Measurements from ENCODE around the gene INAFM2. TPM values are rescaled to one million over a fixed set of nuclear protein-coding genes. Genes with fewer than 3 reads are reported as not detected.

Gene INAFM2
- polyA plus RNA-seq, 1 donor from 2014 or later = 14.8 TPM

GRCh38 chr15:40369971-40370370, 46.5 kb downstream of the INAFM2 start:
- no peak overlapping the region for H3K4me3 ChIP-seq (ENCODE audit: low read length)
- H3K4me2 ChIP-seq (ENCODE audit: low read length) = no peak overlapping the region
- no peaks in the 10 kb centered on the region for H3K27me3 ChIP-seq (ENCODE audit: insufficient read depth, low read depth, low read length)
- no peak overlapping the region for H2AFZ ChIP-seq (ENCODE audit: low read depth, low read length)
- H3K79me2 ChIP-seq (replicated peaks; ENCODE audit: insufficient read depth, low read length) = no peaks in the 10 kb centered on the region
- no peaks in the 10 kb centered on the region for H3F3A ChIP-seq (ENCODE audit: insufficient read depth, low read length, poor library complexity, severe bottlenecking)
- peaks cover 6% of the 10 kb centered on the region for H3K36me3 ChIP-seq (ENCODE audit: insufficient read depth, low read length)
- no peak overlapping the region for H3K9ac ChIP-seq (ENCODE audit: low read length)
- no peak overlapping the region for H3K27ac ChIP-seq (ENCODE audit: low read length)
- H3K9me2 ChIP-seq (ENCODE audit: insufficient read depth, low read length) = no peaks in the 10 kb centered on the region
- H4K20me1 ChIP-seq (ENCODE audit: insufficient read depth) = no peaks in the 10 kb centered on the region
- TF ChIP-seq SMC3 (conservative IDR thresholded peaks at IDR 0.05; ENCODE audit: poor library complexity) (no peak), CTCF (IDR thresholded peaks at IDR 0.05; ENCODE audit: poor library complexity, severe bottlenecking) (no peak), TAF1 (IDR thresholded peaks at IDR 0.05; ENCODE audit: low read depth) (no peak), EP300 (conservative IDR thresholded peaks at IDR 0.05; ENCODE audit: poor library complexity, severe bottlenecking) (no peak), EZH2 (IDR thresholded peaks at IDR 0.05; ENCODE audit: borderline replicate concordance, insufficient read depth, low read length, poor library complexity, severe bottlenecking) (no peak), REST (IDR thresholded peaks at IDR 0.05; ENCODE audit: borderline replicate concordance) (no peak), POLR2AphosphoS5 (IDR thresholded peaks at IDR 0.05) (no peak), RAD21 (conservative IDR thresholded peaks at IDR 0.05) (no peak), MXI1 (conservative IDR thresholded peaks at IDR 0.05; ENCODE audit: poor library complexity, severe bottlenecking) (no peak)
- no peaks in the 10 kb centered on the region for H3K9me3 ChIP-seq (ENCODE audit: low read length)

GRCh38 chr15:40372981-40373380, 49.5 kb downstream of the INAFM2 start:
- Histone ChIP-seq H3K9me3 (ENCODE audit: low read length) (no peaks in the 10 kb centered on the region), H3K9me2 (ENCODE audit: insufficient read depth, low read length) (no peaks in the 10 kb centered on the region), H4K20me1 (ENCODE audit: insufficient read depth) (no peaks in the 10 kb centered on the region), H3K36me3 (ENCODE audit: insufficient read depth, low read length) (peaks cover 6% of the 10 kb centered on the region), H3K9ac (ENCODE audit: low read length) (no peak overlapping the region), H2AFZ (ENCODE audit: low read depth, low read length) (no peak overlapping the region), H3F3A (ENCODE audit: insufficient read depth, low read length, poor library complexity, severe bottlenecking) (no peaks in the 10 kb centered on the region), H3K27ac (ENCODE audit: low read length) (no peak overlapping the region), H3K27me3 (ENCODE audit: insufficient read depth, low read depth, low read length) (no peaks in the 10 kb centered on the region), H3K4me3 (ENCODE audit: low read length) (no peak overlapping the region), H3K4me2 (ENCODE audit: low read length) (no peak overlapping the region), H3K79me2 (replicated peaks; ENCODE audit: insufficient read depth, low read length) (no peaks in the 10 kb centered on the region)
- TF ChIP-seq REST (IDR thresholded peaks at IDR 0.05; ENCODE audit: borderline replicate concordance) (no peak), MXI1 (conservative IDR thresholded peaks at IDR 0.05; ENCODE audit: poor library complexity, severe bottlenecking) (no peak), POLR2AphosphoS5 (IDR thresholded peaks at IDR 0.05) (no peak), TAF1 (IDR thresholded peaks at IDR 0.05; ENCODE audit: low read depth) (no peak), SMC3 (conservative IDR thresholded peaks at IDR 0.05; ENCODE audit: poor library complexity) (no peak), EZH2 (IDR thresholded peaks at IDR 0.05; ENCODE audit: borderline replicate concordance, insufficient read depth, low read length, poor library complexity, severe bottlenecking) (no peak), CTCF (IDR thresholded peaks at IDR 0.05; ENCODE audit: poor library complexity, severe bottlenecking) (no peak), RAD21 (conservative IDR thresholded peaks at IDR 0.05) (no peak), EP300 (conservative IDR thresholded peaks at IDR 0.05; ENCODE audit: poor library complexity, severe bottlenecking) (no peak)
